ENCODE results near the gene SLC1A2. TPM values are rescaled to one million over a fixed set of nuclear protein-coding genes. Genes with fewer than 3 reads are reported as not detected.

Gene SLC1A2
- total and polyA plus RNA-seq, 2 donors (not counting 1 experiment from before 2014, with no cell fraction given) = 1.2 to 7.6 TPM

DNA sequence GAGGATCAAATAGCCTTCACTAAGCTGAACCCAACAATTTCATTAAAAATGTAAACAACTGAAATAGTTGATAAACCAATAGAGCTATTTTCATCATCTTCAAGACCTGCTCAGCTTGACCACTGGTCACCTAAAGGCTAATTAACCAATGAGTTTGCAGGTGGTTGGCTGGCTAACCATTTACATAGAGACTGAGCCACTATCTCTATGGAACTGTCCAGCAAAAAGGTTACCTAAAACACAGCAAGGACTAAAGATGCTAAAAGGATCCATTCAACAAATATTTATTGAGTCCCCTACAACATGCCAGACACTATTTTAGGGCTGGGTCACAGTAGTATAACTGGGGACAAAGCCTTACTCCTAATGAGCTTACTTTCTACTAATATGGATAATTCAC is 156.6 kb downstream of the SLC1A2 start:
- TF ChIP-seq EZH2 (IDR thresholded peaks at IDR 0.05; ENCODE audit: low read length, missing control alignments) = no peak
- TF ChIP-seq, protein P1, sequence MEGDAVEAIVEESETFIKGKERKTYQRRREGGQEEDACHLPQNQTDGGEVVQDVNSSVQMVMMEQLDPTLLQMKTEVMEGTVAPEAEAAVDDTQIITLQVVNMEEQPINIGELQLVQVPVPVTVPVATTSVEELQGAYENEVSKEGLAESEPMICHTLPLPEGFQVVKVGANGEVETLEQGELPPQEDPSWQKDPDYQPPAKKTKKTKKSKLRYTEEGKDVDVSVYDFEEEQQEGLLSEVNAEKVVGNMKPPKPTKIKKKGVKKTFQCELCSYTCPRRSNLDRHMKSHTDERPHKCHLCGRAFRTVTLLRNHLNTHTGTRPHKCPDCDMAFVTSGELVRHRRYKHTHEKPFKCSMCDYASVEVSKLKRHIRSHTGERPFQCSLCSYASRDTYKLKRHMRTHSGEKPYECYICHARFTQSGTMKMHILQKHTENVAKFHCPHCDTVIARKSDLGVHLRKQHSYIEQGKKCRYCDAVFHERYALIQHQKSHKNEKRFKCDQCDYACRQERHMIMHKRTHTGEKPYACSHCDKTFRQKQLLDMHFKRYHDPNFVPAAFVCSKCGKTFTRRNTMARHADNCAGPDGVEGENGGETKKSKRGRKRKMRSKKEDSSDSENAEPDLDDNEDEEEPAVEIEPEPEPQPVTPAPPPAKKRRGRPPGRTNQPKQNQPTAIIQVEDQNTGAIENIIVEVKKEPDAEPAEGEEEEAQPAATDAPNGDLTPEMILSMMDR (conservative IDR thresholded peaks at IDR 0.05 in 1 of 2, IDR thresholded peaks at IDR 0.05 in 1 of 2; ENCODE audit: low read depth in 1 of 2, low read length in 2 of 2) = no peak
- Histone ChIP-seq H3K4me3 (replicated peaks in 1 of 4; ENCODE audit: control extremely low read depth in 1 of 4, insufficient read depth in 1 of 4, low read depth in 3 of 4, low read length in 4 of 4) (no peak overlapping the region), H3K9me3 (ENCODE audit: control insufficient read depth, insufficient read depth, low read depth, low read length) (no peaks in the 10 kb centered on the region), H3K27me3 (ENCODE audit: control insufficient read depth, insufficient read depth, low read length) (no peaks in the 10 kb centered on the region), H4K20me1 (ENCODE audit: control insufficient read depth, extremely low read depth, insufficient read depth, low read length) (no peaks in the 10 kb centered on the region), H2AFZ (ENCODE audit: low read length) (no peak overlapping the region), H3K4me1 (ENCODE audit: control insufficient read depth, extremely low read depth, insufficient read depth, low read length) (peaks cover 6% of the 10 kb centered on the region), H3K4me2 (ENCODE audit: extremely low read depth, insufficient read depth, low read length) (no peak overlapping the region), H3K36me3 (ENCODE audit: control insufficient read depth, insufficient read depth, low read length) (no peaks in the 10 kb centered on the region), H3K27ac (ENCODE audit: insufficient read depth, low read length) (no peak overlapping the region), H3K79me2 (ENCODE audit: control insufficient read depth, insufficient read depth, low read length) (no peaks in the 10 kb centered on the region), H3K9ac (ENCODE audit: insufficient read depth, low read length) (no peak overlapping the region)
- no peak for DNase-seq (ENCODE audit: low read depth in 2 of 2)

DNA sequence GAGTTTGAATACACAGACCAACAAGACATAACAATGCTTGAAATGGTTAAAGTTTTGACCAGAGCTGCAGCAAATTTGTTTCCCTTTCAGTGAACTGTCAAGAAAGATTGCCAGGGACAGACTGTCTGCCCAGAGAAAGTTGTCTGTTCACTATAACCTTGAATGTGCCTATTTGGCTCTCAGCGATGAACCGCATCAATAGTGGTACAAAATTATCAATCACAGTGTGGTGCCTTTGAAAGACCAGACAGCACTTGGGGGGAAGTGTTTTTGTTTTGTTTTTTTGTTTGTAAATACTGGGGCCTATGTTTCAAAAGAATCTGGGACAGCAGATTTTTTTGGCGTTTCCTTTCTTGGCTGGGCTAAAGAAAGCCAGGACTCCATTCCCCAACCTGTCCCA is 157.3 kb downstream of the SLC1A2 start:
- H3K27me3 ChIP-seq (ENCODE audit: control insufficient read depth, insufficient read depth, low read length) = no peaks in the 10 kb centered on the region
- H3K36me3 ChIP-seq (ENCODE audit: control insufficient read depth, insufficient read depth, low read length) = no peaks in the 10 kb centered on the region
- H3K4me2 ChIP-seq (ENCODE audit: extremely low read depth, insufficient read depth, low read length) = no peak overlapping the region
- TF ChIP-seq EZH2 (IDR thresholded peaks at IDR 0.05; ENCODE audit: low read length, missing control alignments) = no peak
- TF ChIP-seq, protein P1 (conservative IDR thresholded peaks at IDR 0.05 in 1 of 2, IDR thresholded peaks at IDR 0.05 in 1 of 2; ENCODE audit: low read depth in 1 of 2, low read length in 2 of 2) = no peak
- H3K79me2 ChIP-seq (ENCODE audit: control insufficient read depth, insufficient read depth, low read length) = no peaks in the 10 kb centered on the region
- no peak overlapping the region for H3K4me3 ChIP-seq (replicated peaks in 1 of 4; ENCODE audit: control extremely low read depth in 1 of 4, insufficient read depth in 1 of 4, low read depth in 3 of 4, low read length in 4 of 4)
- no peaks in the 10 kb centered on the region for H4K20me1 ChIP-seq (ENCODE audit: control insufficient read depth, extremely low read depth, insufficient read depth, low read length)
- DNase-seq (ENCODE audit: low read depth in 2 of 2) = no peak
- peaks cover 3% of the 10 kb centered on the region for H3K4me1 ChIP-seq (ENCODE audit: control insufficient read depth, extremely low read depth, insufficient read depth, low read length)
- H3K9ac ChIP-seq (ENCODE audit: insufficient read depth, low read length) = no peak overlapping the region
- no peaks in the 10 kb centered on the region for H3K9me3 ChIP-seq (ENCODE audit: control insufficient read depth, insufficient read depth, low read depth, low read length)
- H3K27ac ChIP-seq (ENCODE audit: insufficient read depth, low read length) = no peak overlapping the region
- H2AFZ ChIP-seq (ENCODE audit: low read length) = no peak overlapping the region

DNA sequence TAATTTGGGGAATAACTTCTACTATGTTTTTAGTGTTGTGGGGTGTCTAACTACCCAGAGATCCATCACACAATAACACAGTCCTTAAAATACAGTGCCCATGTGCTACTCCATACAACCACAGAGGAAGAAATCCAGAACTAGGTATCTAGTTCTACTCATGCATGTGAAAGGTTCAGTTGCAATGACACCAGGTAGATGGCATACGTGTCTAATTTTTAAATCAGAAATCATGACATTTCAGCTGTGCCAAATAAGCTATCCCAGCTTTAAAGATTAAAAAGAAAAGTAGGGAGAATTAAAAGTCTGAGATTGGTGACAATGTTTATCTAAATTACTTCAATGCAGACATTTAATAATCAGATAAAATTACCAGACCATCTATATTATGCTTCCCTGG is 158.2 kb downstream of the SLC1A2 start:
- Histone ChIP-seq H3K27me3 (ENCODE audit: control insufficient read depth, insufficient read depth, low read length) (no peaks in the 10 kb centered on the region), H3K27ac (ENCODE audit: insufficient read depth, low read length) (peak overlapping the region; percentile 77), H3K9ac (ENCODE audit: insufficient read depth, low read length) (no peak overlapping the region), H3K9me3 (ENCODE audit: control insufficient read depth, insufficient read depth, low read depth, low read length) (no peaks in the 10 kb centered on the region), H3K36me3 (ENCODE audit: control insufficient read depth, insufficient read depth, low read length) (no peaks in the 10 kb centered on the region), H3K79me2 (ENCODE audit: control insufficient read depth, insufficient read depth, low read length) (no peaks in the 10 kb centered on the region), H3K4me3 (replicated peaks in 1 of 4; ENCODE audit: control extremely low read depth in 1 of 4, insufficient read depth in 1 of 4, low read depth in 3 of 4, low read length in 4 of 4) (no peak overlapping the region), H3K4me1 (ENCODE audit: control insufficient read depth, extremely low read depth, insufficient read depth, low read length) (no peaks in the 10 kb centered on the region), H3K4me2 (ENCODE audit: extremely low read depth, insufficient read depth, low read length) (no peak overlapping the region), H2AFZ (ENCODE audit: low read length) (no peak overlapping the region), H4K20me1 (ENCODE audit: control insufficient read depth, extremely low read depth, insufficient read depth, low read length) (no peaks in the 10 kb centered on the region)
- no peak for DNase-seq (ENCODE audit: low read depth in 2 of 2)
- no peak for TF ChIP-seq EZH2 (IDR thresholded peaks at IDR 0.05; ENCODE audit: low read length, missing control alignments)
- TF ChIP-seq, protein P1 (conservative IDR thresholded peaks at IDR 0.05 in 1 of 2, IDR thresholded peaks at IDR 0.05 in 1 of 2; ENCODE audit: low read depth in 1 of 2, low read length in 2 of 2) = no peak
